ENCODE results near the gene SDHAF3.

Gene SDHAF3

DNA sequence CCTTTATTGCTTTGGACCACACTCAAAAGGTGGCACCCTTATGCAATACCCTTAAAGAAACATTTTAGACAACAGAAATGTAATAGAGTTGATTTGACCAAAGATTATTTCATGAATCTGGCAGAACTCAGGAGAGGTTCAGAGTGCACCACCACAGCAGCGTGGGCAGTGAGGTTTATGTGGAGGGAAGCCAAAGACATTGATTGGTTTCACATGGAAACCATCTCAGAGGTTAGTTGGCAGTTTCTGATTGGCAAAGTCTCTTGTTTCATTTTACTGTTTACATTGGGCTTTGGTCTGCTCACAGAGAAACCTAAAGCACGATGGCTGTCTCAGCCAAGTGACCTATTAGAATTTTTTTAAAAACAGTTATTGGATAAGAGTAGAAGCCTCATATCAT, 101.3 kb downstream of the SDHAF3 start:
- H3K4me1 ChIP-seq (ENCODE audit: control insufficient read depth, insufficient read depth, low read length), result peaks cover 3% of the 10 kb centered on the region; the same call in 1 of the 2 replicates
- H3K27me3 ChIP-seq (ENCODE audit: control insufficient read depth, insufficient read depth, low read length), result no peaks in the 10 kb centered on the region
- H3K27ac ChIP-seq (ENCODE audit: low read depth, low read length), result no peak overlapping the region
- no peak overlapping the region for H3K9ac ChIP-seq (ENCODE audit: low read depth, low read length)
- H3K4me3 ChIP-seq (ENCODE audit: low read depth, low read length), result no peak overlapping the region
- no peaks in the 10 kb centered on the region for H3K36me3 ChIP-seq (ENCODE audit: control insufficient read depth, insufficient read depth, low read length)
- no peaks in the 10 kb centered on the region for H3K9me3 ChIP-seq (ENCODE audit: control insufficient read depth, insufficient read depth, low read length)

- Histone ChIP-seq H3K36me3 (ENCODE audit: control insufficient read depth, insufficient read depth, low read length) (no peaks in the 10 kb centered on the region), H3K27ac (ENCODE audit: low read depth, low read length) (no peak overlapping the region), H3K9ac (ENCODE audit: low read depth, low read length) (no peak overlapping the region), H3K4me1 (ENCODE audit: control insufficient read depth, insufficient read depth, low read length) (peaks cover 3% of the 10 kb centered on the region; the same call in 1 of the 2 replicates), H3K9me3 (ENCODE audit: control insufficient read depth, insufficient read depth, low read length) (no peaks in the 10 kb centered on the region), H3K4me3 (ENCODE audit: low read depth, low read length) (no peak overlapping the region), H3K27me3 (ENCODE audit: control insufficient read depth, insufficient read depth, low read length) (no peaks in the 10 kb centered on the region)
Observed at GRCh38 chr7:97219237-97219636, 101.7 kb downstream of the SDHAF3 start.

GRCh38 chr7:97224316-97224715, 106.8 kb downstream of the SDHAF3 start:
- Histone ChIP-seq H3K27ac (ENCODE audit: low read depth, low read length) (no peak overlapping the region), H3K36me3 (ENCODE audit: control insufficient read depth, insufficient read depth, low read length) (no peaks in the 10 kb centered on the region), H3K27me3 (ENCODE audit: control insufficient read depth, insufficient read depth, low read length) (no peaks in the 10 kb centered on the region), H3K9ac (ENCODE audit: low read depth, low read length) (no peak overlapping the region), H3K4me1 (ENCODE audit: control insufficient read depth, insufficient read depth, low read length) (peaks cover 3% of the 10 kb centered on the region; the same call in 1 of the 2 replicates), H3K4me3 (ENCODE audit: low read depth, low read length) (no peak overlapping the region), H3K9me3 (ENCODE audit: control insufficient read depth, insufficient read depth, low read length) (no peaks in the 10 kb centered on the region)

GRCh38 chr7:97226541-97226940, 109.0 kb downstream of the SDHAF3 start:
- H3K4me1 ChIP-seq (ENCODE audit: control insufficient read depth, insufficient read depth, low read length), result no peaks in the 10 kb centered on the region
- H3K27ac ChIP-seq (ENCODE audit: low read depth, low read length), result no peak overlapping the region
- no peaks in the 10 kb centered on the region for H3K9me3 ChIP-seq (ENCODE audit: control insufficient read depth, insufficient read depth, low read length)
- no peak overlapping the region for H3K9ac ChIP-seq (ENCODE audit: low read depth, low read length)
- no peaks in the 10 kb centered on the region for H3K27me3 ChIP-seq (ENCODE audit: control insufficient read depth, insufficient read depth, low read length)
- H3K36me3 ChIP-seq (ENCODE audit: control insufficient read depth, insufficient read depth, low read length), result no peaks in the 10 kb centered on the region
- H3K4me3 ChIP-seq (ENCODE audit: low read depth, low read length), result no peak overlapping the region

Data from HUES48 (cell line).